Subcutaneous abdominal adipose tissue (tissue), 5 donors: Measurements from ENCODE around the gene FOXD4L1.
"Not testable (repeated sequence)": the region's sequence is repeated elsewhere in the genome, so short reads cannot be mapped to it uniquely, and the experiment has no call there.

Source experiments
- H3K27ac ChIP-seq: one replicate; pipeline ENCODE4 v1.7.0; 2013; ENCODE audit warnings: low read depth, mild to moderate bottlenecking, inconsistent platforms, low read length, moderate library complexity
- H3K27me3 ChIP-seq, 5 donors: one replicate each; pipeline ENCODE4 v1.7.0; 2013; ENCODE audit warnings: low read length in 5 of 5, inconsistent platforms in 1 of 5; ENCODE audit not compliant: control insufficient read depth in 5 of 5, insufficient read depth in 4 of 5
- H3K36me3 ChIP-seq, 5 donors: one replicate each; pipeline ENCODE4 v1.7.0; 2013; ENCODE audit warnings: low read length in 5 of 5; ENCODE audit not compliant: control insufficient read depth in 5 of 5, insufficient read depth in 5 of 5
- H3K4me1 ChIP-seq, 5 donors: one replicate each; pipeline ENCODE4 v1.7.0; 2013; ENCODE audit warnings: low read length in 5 of 5, mild to moderate bottlenecking in 3 of 5, moderate library complexity in 1 of 5; ENCODE audit not compliant: control insufficient read depth in 5 of 5, insufficient read depth in 5 of 5
- H3K4me3 ChIP-seq, 5 donors: one replicate each; pipeline ENCODE4 v1.7.0; 2013; ENCODE audit warnings: low read length in 5 of 5, low read depth in 1 of 5
- H3K9ac ChIP-seq, 5 donors: one replicate each; pipeline ENCODE4 v1.7.0; 2013; ENCODE audit warnings: low read length in 5 of 5, mild to moderate bottlenecking in 4 of 5, moderate library complexity in 3 of 5
- H3K9me3 ChIP-seq, 5 donors: one replicate each; pipeline ENCODE4 v1.7.0; 2013; ENCODE audit warnings: low read length in 5 of 5; ENCODE audit not compliant: control insufficient read depth in 5 of 5
- donor health status: healthy.
- donor health status: healthy.
- donor health status: healthy.
- donor health status: healthy.
- donor health status: healthy.

Gene FOXD4L1

DNA sequence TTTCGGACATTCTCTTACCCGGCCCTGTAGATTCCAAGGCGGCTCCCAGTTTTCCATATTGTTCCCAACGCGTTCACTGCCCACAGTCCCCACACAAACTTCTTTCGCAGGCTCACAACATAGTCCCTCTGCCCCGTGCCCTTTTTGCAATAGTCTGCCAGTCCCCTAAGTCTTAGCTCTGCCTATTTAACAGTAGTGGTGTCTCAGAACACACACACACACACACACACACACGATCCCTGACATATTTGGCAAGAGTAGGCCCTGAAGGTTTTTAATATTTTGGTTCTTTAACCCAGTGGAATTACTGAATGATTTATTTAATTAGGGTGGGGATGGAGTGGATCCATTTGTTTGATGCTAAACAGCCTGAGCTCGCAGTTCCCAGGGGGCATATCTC lies 44.1 kb downstream of the FOXD4L1 start:
- H3K4me1 ChIP-seq, H3K9me3 ChIP-seq, H3K27ac ChIP-seq, H3K36me3 ChIP-seq, H3K4me3 ChIP-seq, H3K27me3 ChIP-seq, H3K9ac ChIP-seq: not testable (repeated sequence)
